Inferior parietal cortex (tissue), 1 donor: ENCODE results near the gene TCN2.
"Not testable (repeated sequence)": the region's sequence is repeated elsewhere in the genome, so short reads cannot be mapped to it uniquely, and the experiment has no call there.

Source experiments
- DNase-seq: peaks from one replicate; pipeline ENCODE4 v3.0.0-alpha.2; 2016; ENCODE audit errors: extremely low spot score

TCN2 gene

DNA sequence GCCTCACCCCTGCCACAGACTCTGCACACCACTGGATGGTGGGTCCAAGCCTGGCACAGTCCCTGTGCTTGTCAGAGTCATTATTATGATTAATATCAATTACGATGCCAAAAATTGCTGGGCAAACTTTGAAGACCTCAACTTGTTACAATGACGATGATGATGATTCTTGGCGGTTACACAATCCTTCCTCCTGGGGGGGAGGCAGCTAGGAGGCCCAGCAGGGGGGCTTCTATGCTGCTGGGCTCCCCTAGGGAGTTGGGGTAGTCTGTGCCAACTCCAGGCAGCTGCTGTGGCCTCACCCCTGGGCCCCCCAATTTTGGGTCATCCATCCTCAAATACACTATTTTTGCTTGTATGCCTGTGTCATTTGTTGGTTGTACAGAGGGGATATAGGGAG, 40.6 kb downstream of the TCN2 start:
- no peak for DNase-seq

DNA sequence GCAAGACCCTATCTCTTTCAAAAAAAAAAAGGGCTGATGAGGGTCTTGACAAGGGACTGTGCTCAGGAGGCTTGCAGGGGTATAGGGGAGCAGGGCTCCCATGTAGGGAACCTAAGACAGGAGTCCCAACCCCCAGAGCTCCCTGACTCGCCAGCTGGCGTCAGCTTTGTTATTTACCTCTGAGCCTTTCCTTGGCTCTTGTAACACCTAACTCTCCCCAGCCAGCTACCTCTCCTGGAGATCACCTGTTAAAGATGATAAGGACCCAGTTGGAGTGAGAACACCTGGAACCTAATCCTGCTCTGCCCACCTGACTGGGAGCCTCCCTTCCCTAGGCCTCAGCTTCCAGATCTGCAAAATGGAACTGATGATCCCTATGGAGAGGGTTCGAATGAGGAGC, 41.9 kb downstream of the TCN2 start:
- DNase-seq, result no peak

GRCh38 chr22:30649430-30650007, 42.5 kb downstream of the TCN2 start:
- DNase-seq, result no peak

GRCh38 chr22:30650508-30651116, 43.6 kb downstream of the TCN2 start:
- peak; percentile 64 for DNase-seq

DNA sequence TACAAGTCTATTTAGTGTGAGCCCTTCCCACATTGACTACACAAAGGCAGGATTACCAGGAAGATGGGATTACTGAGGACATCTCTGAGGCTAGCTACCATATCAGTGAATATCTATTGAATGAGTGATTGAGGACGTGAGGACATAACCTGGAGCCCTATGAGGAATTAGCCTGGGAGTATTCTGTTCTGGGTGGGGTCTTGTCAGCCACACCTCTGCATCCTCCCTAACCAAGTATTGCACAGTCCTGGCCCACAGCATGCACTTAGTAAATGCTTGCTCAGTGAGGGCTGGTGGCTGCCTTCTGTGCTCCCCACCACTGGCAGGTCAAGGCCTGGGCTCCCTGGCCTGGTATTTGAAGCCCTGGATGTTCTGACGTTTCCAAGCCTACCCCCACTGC, 45.9 kb downstream of the TCN2 start:
- DNase-seq, result no peak

GRCh38 chr22:30654361-30654760, 47.4 kb downstream of the TCN2 start:
- no peak for DNase-seq

- DNase-seq, result no peak
Observed at GRCh38 chr22:30655532-30655931, 48.6 kb downstream of the TCN2 start.

DNA sequence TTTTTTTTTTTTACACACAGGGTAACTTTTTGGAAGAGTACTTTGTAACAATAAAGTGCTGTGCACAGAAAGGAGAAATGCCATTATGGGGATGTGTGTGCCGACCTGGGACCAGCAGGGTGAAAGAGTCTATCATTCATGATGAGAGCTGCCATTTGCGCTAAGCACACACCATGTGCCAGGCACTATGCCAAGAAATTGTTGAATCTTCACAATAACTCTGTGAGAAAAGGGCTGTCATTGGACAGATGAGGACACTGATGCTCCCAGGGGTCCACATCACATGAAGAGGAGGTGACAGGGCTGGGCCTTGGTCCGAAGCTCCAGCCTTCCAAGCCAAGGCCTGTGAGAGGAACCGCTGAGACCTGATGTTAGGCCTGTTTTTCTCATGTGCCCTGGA, 55.1 kb downstream of the TCN2 start:
- DNase-seq, result no peak

DNA sequence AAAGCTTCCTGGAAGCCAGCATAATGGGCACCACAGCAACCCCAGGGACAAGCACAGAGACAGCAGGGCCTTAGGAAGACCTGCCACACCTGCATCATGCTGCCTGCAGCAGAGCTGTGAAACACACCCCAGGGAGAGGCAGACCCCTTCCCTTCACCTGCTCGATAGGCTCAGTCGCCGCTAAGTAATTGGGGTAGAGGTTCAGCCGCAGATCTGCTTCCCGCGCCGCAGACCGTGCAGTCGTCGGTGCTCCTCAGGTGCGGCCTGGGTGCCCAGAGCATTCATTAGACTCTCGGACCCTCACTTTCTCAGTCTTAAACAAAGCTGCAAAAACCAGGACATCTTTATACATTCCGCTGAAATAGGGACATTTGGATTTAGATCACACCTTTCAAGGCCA, 57.8 kb downstream of the TCN2 start:
- no peak for DNase-seq

DNA sequence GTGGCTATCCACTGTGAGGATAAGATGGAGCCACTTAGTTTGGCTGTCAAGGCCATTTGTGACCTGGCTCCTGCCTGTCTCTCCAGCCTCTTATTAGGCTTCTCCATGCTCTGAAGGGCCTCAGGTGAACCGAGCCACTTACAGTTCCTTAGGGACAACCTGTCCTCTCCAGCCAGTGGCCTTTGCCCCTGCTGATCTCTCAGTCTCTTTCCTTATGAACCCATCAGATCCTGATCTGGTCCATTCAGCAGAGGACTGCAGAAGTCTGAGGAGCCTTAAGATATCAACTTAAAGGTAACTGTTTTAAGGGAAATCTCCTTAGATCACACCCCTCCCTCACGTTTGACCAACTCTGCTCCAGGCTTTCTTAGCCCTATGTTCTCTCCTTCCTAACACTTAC, 58.3 kb downstream of the TCN2 start:
- DNase-seq, result no peak

DNA sequence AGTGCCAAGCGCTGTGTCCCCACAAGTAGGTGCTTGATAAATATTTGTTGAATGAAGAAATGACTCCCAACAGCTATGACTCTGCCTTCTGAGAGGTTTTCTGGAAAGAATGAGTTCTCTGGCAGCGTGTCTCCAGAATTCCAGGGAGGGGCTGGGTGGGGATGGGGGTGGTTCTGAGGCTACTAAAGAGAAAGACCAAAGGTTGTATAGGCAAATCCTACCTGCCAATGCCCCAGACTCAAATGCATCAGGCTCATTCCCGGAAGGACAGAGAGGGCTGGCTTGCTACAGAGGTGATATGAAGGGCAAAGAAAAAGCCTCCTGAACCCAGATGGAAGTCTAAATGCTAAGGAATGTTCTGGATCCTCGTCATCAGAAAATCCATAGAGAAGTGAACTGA, 58.8 kb downstream of the TCN2 start:
- DNase-seq, result no peak

DNA sequence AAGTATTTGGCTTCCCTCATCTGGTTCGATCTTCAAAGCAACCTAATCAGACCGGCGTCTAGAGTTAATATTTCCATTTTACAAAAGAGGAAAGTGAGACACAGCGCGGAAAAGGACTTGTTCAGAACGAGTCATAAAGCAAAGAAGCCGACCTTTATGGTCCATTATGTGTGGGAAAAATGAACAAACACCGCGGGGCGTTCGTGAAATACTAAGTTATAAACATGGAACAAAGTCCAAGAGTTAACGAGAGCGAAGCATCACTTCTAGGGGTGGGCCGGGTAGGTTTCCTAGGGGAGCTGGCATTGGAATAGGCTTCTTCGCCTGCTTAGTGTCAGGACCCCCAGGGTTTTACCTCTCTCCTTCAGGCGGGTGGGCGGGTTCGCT, 60.1 kb downstream of the TCN2 start:
- peak; percentile 29 for DNase-seq

GRCh38 chr22:30667494-30668385, 60.8 kb downstream of the TCN2 start, which contains the start of gene DUSP18:
Gene DUSP18, minus strand, starts transcription at chr22:30667875. Its CDS starts 3,872 bp downstream, at chr22:30664003.
- peak; percentile 87 for DNase-seq

- DNase-seq, result no peak
Observed at GRCh38 chr22:30668386-30668710, 61.4 kb downstream of the TCN2 start.

DNA sequence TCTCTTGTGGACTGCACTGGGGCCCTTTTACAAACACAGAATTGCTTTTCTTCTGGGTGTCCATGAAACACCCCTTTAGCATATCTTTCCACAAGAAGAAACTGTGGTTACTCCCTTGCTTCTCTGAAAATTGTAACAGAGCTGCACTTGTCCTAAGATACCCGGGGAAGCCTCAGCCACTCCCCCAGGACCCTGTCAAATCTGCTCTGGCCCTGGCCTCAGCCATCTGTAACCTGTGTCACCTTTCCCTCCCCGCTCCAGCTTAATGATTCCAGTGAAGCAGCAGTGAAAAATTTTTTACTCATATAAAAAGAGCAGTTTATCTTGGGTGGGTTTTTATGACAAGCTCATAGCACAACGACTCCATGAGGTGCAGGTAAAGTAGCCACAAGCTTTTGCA, 64.1 kb downstream of the TCN2 start:
- no peak for DNase-seq

- no peak for DNase-seq
Observed at GRCh38 chr22:30673136-30673535, 66.2 kb downstream of the TCN2 start.

GRCh38 chr22:30674482-30674881, 67.5 kb downstream of the TCN2 start:
- no peak for DNase-seq

DNA sequence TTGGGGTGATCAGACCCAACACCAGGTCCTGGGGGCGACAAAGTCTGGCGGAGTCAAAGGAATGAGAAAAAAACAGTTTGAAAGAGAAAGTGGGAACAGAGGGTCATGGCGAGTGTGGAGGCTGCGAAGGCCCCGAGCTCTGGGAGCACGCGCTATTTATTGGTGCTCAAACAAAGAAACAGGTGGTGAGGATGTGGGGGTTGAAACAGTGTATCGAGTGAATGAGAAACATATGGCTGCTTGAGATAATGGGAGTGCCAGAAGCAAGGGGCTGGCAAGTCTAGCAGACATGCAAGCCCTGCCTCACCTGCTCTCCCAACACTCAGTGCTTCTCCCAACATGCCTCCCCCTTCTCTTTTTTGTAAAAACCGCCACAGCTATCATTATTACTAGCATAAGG, 68.5 kb downstream of the TCN2 start:
- DNase-seq, result no peak

DNA sequence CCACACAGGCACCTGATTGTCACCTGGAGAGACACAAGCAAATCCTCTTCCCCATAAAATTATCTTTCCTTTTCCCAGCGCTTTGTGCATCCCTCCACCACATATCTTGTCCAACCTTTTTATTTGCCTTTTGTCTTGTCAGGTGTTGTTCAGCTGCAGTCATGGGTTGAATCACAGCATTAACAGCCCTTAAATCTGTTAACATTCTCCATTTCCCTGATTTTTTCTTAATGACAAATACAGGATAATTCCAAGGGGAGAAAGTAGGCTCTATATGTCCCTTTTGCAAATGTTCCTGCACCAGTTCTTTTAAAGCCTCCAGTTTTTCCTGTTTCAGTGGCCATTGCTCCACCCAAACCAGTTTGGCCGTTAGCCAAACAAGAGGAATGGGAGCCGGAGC, 69.6 kb downstream of the TCN2 start:
- not testable (repeated sequence) for DNase-seq
